ENCODE results near the gene RPAP2. TPM values are rescaled to one million over a fixed set of nuclear protein-coding genes. Genes with fewer than 3 reads are reported as not detected.
A peak's percentile ranks its signal among the peaks of the same experiment; 100 is the strongest.
"Not testable (repeated sequence)": the region's sequence is repeated elsewhere in the genome, so short reads cannot be mapped to it uniquely, and the experiment has no call there.

RPAP2 gene
- 10 to 100 TPM in 5 of 6 donors, 1 to 10 TPM in 1; 9.7 to 26.7 (median 16.6) TPM for polyA plus RNA-seq (ENCODE audit: low read depth in 6 of 6)

- peaks cover 26 to 35% (median 30%) of the 10 kb centered on the region in 3 donors for H3K4me1 Mint-ChIP-seq
- peak; percentile 81 for DNase-seq
- peaks cover 7 to 19% of the 10 kb centered on the region in 2 donors for H3K36me3 Mint-ChIP-seq
- H3K27ac Mint-ChIP-seq = peak within 1 kb of the TSS; percentile 96 to 99 (median 97)
- peak; percentile 90 to 91 for ATAC-seq (ENCODE audit: low read depth in 2 of 2)
- H3K27me3 Mint-ChIP-seq = no peaks in the 10 kb centered on the region
- H3K4me3 Mint-ChIP-seq = peak within 1 kb of the TSS; percentile 92 to 99 (median 98)
- no peaks in the 10 kb centered on the region for H3K9me3 Mint-ChIP-seq
Observed at GRCh38 chr1:92298573-92299476, at the start of gene RPAP2, which contains the start of gene GLMN. TSS of gene RPAP2 (plus strand) at chr1:92299059. CDS start at chr1:92299074, 15 bp downstream. TSS of gene GLMN (minus strand) at chr1:92298987. CDS start at chr1:92297999, 988 bp downstream.

DNA sequence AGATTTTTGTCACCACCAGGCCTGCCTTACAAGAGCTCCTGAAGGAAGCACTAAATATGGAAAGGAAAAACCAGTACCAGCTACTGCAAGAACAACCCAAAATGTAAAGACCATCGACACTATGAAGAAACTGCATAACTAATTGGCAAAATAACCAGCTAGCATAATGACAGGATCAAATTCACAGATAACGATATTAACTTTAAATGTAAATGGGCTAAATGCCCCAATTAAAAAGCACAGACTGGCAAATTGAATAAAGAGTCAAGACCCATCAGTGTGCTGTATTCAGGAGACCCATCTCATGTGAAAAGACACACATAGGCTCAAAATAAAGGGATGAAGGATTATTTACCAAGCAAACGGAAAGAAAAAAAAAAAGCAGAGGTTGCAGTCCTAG, 44.1 kb upstream of the RPAP2 start:
- H3K27ac Mint-ChIP-seq = peak overlapping the region in 1 of 6 donors; percentile 49

GRCh38 chr1:92259350-92259749, 39.5 kb upstream of the RPAP2 start:
- Mint-ChIP-seq H3K27me3 (no peaks in the 10 kb centered on the region), H3K27ac (no peak overlapping the region), H3K36me3 (peaks cover 46 to 60% of the 10 kb centered on the region in 2 donors), H3K9me3 (peaks cover 4 to 17% (median 13%) of the 10 kb centered on the region in 7 donors), H3K4me1 (no peaks in the 10 kb centered on the region), H3K4me3 (no peak overlapping the region)
- no peak for DNase-seq
- no peak for ATAC-seq (ENCODE audit: low read depth in 2 of 2)

More for the DNA sequence above, 44.1 kb upstream of the RPAP2 start:
- not testable (repeated sequence) for H3K4me3 Mint-ChIP-seq; ATAC-seq (ENCODE audit: low read depth in 2 of 2); H3K4me1 Mint-ChIP-seq; H3K27me3 Mint-ChIP-seq; DNase-seq
- H3K9me3 Mint-ChIP-seq = peaks cover 10 to 24% (median 20%) of the 10 kb centered on the region in 7 donors
- H3K36me3 Mint-ChIP-seq = peaks cover 47 to 59% of the 10 kb centered on the region in 2 donors

- Mint-ChIP-seq H3K27me3 (no peaks in the 10 kb centered on the region), H3K4me3 (no peak overlapping the region), H3K36me3 (peaks cover 20 to 40% of the 10 kb centered on the region in 2 donors), H3K27ac (no peak overlapping the region), H3K9me3 (peaks cover 0 to 1% (median 0%) of the 10 kb centered on the region in 7 donors), H3K4me1 (no peaks in the 10 kb centered on the region)
- DNase-seq (no peak), ATAC-seq (ENCODE audit: low read depth in 2 of 2) (no peak)
Observed at GRCh38 chr1:92262516-92262915, 36.3 kb upstream of the RPAP2 start.

DNA sequence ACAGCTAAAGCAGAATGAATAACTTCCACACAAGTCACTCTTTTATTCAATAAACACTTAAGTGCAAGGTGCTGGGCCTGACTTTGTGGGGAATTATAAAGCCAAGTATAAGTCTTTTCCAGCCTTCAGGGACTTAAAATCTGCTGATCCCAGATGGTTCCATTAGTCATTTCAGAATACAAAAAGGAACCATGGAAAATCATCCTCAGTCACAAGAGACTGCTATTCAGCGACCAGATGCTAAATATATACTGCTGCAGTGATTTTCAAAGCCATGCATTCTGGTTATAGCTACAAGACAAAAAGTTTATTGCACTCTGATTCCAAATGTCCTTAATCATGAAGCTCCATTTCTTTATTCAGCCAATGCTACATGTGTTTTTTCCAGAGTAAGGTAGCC, 25.8 kb upstream of the RPAP2 start:
- H3K9me3 Mint-ChIP-seq = no peaks in the 10 kb centered on the region
- no peak for ATAC-seq (ENCODE audit: low read depth in 2 of 2)
- no peak for DNase-seq
- no peak overlapping the region for H3K4me3 Mint-ChIP-seq
- H3K27ac Mint-ChIP-seq = no peak overlapping the region
- H3K36me3 Mint-ChIP-seq = peaks cover 30 to 37% of the 10 kb centered on the region in 2 donors
- H3K4me1 Mint-ChIP-seq = peaks cover 0 to 6% (median 0%) of the 10 kb centered on the region in 3 donors
- no peaks in the 10 kb centered on the region for H3K27me3 Mint-ChIP-seq

DNA sequence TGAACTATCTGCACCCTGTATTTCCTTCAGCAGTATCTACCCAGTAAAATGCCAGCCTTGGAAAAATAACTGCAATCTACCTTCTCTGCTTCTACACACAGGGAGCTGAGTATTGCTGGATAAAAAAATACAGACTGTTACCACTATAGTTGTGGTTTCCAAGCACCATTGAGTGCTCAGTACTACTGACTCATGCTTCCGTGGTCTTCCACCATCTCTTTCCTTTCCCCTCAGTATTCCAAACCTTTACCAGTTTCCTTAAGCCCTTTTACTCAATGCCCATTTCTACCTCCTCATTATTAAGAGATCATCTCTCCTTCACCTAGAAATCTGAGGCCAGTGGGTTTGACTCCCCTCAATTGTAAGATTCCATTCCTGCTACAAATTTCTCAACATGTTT, 23.9 kb upstream of the RPAP2 start:
- Mint-ChIP-seq H3K36me3 (peaks cover 18 to 39% of the 10 kb centered on the region in 2 donors), H3K27me3 (no peaks in the 10 kb centered on the region), H3K4me1 (peaks cover 0 to 6% (median 0%) of the 10 kb centered on the region in 3 donors), H3K9me3 (no peaks in the 10 kb centered on the region), H3K4me3 (no peak overlapping the region), H3K27ac (peak overlapping the region in 2 of 6 donors; percentile 1 to 8)
- no peak for DNase-seq
- no peak for ATAC-seq (ENCODE audit: low read depth in 2 of 2)

DNA sequence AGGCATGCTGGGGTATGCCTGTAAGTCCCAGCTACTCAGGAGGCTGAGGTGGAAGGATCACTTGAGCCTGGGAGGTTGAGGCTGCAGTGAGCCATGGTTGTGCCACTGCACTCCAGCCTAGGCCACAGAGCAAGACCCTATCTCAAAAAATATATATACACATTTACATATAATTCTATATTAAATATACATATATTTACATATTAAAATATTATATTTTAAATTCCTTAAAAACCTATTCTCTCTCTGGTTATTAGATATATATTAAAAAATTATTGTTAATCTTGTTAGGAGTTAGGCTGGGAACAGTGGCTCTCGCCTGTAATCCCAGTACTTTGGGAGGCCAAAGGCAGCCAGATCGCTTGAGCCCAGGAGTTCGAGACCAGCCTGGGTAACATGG, 22.8 kb upstream of the RPAP2 start:
- Mint-ChIP-seq H3K4me1 (peaks cover 0 to 6% (median 0%) of the 10 kb centered on the region in 3 donors), H3K4me3 (no peak overlapping the region), H3K27ac (no peak overlapping the region), H3K27me3 (no peaks in the 10 kb centered on the region), H3K36me3 (peaks cover 21 to 46% of the 10 kb centered on the region in 2 donors), H3K9me3 (no peaks in the 10 kb centered on the region)
- no peak for ATAC-seq (ENCODE audit: low read depth in 2 of 2)
- no peak for DNase-seq

GRCh38 chr1:92277105-92277723, 21.6 kb upstream of the RPAP2 start:
- Mint-ChIP-seq H3K27ac (peak overlapping the region in 1 of 6 donors; percentile 8), H3K4me1 (peaks cover 0 to 6% (median 1%) of the 10 kb centered on the region in 3 donors), H3K9me3 (peaks cover 0 to 5% (median 0%) of the 10 kb centered on the region in 7 donors), H3K36me3 (peaks cover 32 to 57% of the 10 kb centered on the region in 2 donors), H3K4me3 (no peak overlapping the region), H3K27me3 (no peaks in the 10 kb centered on the region)
- DNase-seq (no peak), ATAC-seq (ENCODE audit: low read depth in 2 of 2) (no peak)

DNA sequence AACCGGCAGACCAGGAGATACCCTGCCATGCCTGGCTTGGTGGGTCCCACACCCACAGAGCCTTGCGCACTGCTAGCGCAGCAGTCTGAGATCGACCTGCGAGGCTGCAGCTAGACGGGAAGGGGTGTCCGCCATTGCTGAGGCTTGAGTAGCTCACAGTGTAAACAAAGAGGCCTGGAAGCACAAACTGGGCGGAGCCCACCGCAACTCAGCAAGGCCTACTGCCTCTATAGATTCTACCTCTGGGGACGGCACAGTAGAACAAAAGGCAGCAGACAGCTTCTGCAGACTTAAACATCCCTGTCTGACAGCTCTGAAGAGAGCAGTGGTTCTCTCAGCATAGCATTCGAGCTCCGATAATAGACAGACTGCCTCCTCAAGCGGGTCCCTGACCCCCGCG, 19.1 kb upstream of the RPAP2 start:
- Mint-ChIP-seq H3K4me1 (peaks cover 2 to 19% (median 6%) of the 10 kb centered on the region in 3 donors), H3K36me3 (peaks cover 25 to 54% of the 10 kb centered on the region in 2 donors)
- DNase-seq; H3K27me3 Mint-ChIP-seq; H3K9me3 Mint-ChIP-seq; ATAC-seq (ENCODE audit: low read depth in 2 of 2); H3K27ac Mint-ChIP-seq; H3K4me3 Mint-ChIP-seq: not testable (repeated sequence)

GRCh38 chr1:92281411-92281810, 17.4 kb upstream of the RPAP2 start:
- Mint-ChIP-seq H3K4me1 (peaks cover 0 to 19% (median 2%) of the 10 kb centered on the region in 3 donors), H3K36me3 (peaks cover 37 to 43% of the 10 kb centered on the region in 2 donors)
- ATAC-seq (ENCODE audit: low read depth in 2 of 2); H3K4me3 Mint-ChIP-seq; DNase-seq; H3K27ac Mint-ChIP-seq; H3K9me3 Mint-ChIP-seq; H3K27me3 Mint-ChIP-seq: not testable (repeated sequence)

- ATAC-seq (ENCODE audit: low read depth in 2 of 2) = no peak
- Mint-ChIP-seq H3K4me1 (peaks cover 12 to 13% (median 13%) of the 10 kb centered on the region in 3 donors), H3K27ac (peak overlapping the region in 1 of 6 donors; percentile 47), H3K9me3 (no peaks in the 10 kb centered on the region), H3K36me3 (peaks cover 21 to 23% of the 10 kb centered on the region in 2 donors), H3K27me3 (no peaks in the 10 kb centered on the region), H3K4me3 (no peak overlapping the region)
- no peak for DNase-seq
Observed at GRCh38 chr1:92291372-92291999, 7.4 kb upstream of the RPAP2 start.

- peak overlapping the region; percentile 96 to 99 (median 97) for H3K27ac Mint-ChIP-seq
- H3K36me3 Mint-ChIP-seq = peaks cover 13 to 24% of the 10 kb centered on the region in 2 donors
- DNase-seq (no peak), ATAC-seq (ENCODE audit: low read depth in 2 of 2) (no peak)
- no peaks in the 10 kb centered on the region for H3K9me3 Mint-ChIP-seq
- no peaks in the 10 kb centered on the region for H3K27me3 Mint-ChIP-seq
- peaks cover 29 to 35% (median 33%) of the 10 kb centered on the region in 3 donors for H3K4me1 Mint-ChIP-seq
- peak overlapping the region; percentile 92 to 99 (median 98) for H3K4me3 Mint-ChIP-seq
Observed at GRCh38 chr1:92298213-92298572, 666 bp upstream of the RPAP2 start.

Measured in naive B cell (primary cell).